ENCODE results near the gene RAB3IL1. TPM values are rescaled to one million over a fixed set of nuclear protein-coding genes. Genes with fewer than 3 reads are reported as not detected.
A peak's percentile ranks its signal among the peaks of the same experiment; 100 is the strongest.

Gene RAB3IL1
- total and polyA plus RNA-seq, 2 of the 13 experiments (the other 11 are each of a cell fraction or from before 2014, with no cell fraction given), result 1.2 to 2.0 TPM

DNA sequence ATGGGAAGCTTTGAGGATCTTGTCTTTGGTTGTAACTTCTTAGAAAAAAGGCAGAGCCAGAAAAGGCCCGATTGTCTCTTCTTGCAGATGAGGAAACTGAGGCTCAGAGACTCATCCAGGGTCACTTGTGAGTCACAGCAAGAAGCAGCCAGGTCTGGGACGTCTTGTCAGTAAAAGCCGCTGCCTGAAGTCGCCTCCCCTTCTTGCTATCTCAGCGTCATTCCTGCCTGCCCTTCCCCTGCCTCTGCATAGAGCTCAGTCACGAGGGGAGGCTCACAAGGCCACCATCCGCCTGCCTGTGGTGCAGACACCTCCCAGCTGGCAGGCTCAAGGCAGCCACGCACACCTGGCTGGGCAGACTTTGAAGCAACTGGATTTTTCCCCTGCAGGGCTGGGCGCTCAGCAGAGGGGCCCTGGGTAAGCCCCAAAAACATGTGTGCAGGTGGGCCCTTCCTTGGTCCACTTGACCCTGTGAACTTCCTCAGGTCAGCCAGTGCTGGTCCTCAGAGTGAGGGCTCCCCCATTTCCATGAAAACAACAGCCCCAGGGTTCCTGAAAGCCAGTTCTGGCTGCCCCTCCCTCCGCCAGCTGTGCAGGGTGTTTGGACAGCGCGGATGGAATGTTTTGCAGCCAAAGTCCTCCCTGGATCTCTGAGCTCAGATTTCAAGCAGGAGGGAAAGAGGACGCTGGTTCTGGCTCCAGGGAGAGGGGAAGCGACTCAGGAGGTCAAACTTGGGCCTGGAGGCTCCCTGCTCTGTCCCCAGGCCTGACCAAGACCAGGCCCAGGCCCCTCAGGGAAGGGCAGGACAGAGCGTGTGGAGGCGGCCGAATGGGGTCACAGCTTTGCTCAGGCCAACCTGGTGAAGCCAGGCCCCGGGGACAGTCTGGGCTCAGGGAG lies 6.0 kb upstream of the RAB3IL1 start (continued):
- TF ChIP-seq, protein P1, sequence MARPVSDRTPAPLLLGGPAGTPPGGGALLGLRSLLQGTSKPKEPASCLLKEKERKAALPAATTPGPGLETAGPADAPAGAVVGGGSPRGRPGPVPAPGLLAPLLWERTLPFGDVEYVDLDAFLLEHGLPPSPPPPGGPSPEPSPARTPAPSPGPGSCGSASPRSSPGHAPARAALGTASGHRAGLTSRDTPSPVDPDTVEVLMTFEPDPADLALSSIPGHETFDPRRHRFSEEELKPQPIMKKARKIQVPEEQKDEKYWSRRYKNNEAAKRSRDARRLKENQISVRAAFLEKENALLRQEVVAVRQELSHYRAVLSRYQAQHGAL (CRISPR knock-in tag; IDR thresholded peaks at IDR 0.05; ENCODE audit: not compliant biosample characterization), result no peak
- TF ChIP-seq, protein P2, sequence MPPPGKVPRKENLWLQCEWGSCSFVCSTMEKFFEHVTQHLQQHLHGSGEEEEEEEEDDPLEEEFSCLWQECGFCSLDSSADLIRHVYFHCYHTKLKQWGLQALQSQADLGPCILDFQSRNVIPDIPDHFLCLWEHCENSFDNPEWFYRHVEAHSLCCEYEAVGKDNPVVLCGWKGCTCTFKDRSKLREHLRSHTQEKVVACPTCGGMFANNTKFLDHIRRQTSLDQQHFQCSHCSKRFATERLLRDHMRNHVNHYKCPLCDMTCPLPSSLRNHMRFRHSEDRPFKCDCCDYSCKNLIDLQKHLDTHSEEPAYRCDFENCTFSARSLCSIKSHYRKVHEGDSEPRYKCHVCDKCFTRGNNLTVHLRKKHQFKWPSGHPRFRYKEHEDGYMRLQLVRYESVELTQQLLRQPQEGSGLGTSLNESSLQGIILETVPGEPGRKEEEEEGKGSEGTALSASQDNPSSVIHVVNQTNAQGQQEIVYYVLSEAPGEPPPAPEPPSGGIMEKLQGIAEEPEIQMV (CRISPR knock-in tag; IDR thresholded peaks at IDR 0.05; ENCODE audit: low read depth), result peak; percentile 71; the same call in 1 of the 2 replicates
- TF ChIP-seq ZNF329 (CRISPR knock-in tag; IDR thresholded peaks at IDR 0.05; ENCODE audit: low read depth) (0 out of 2 replicates have a peak, but pooled peaks have one; percentile 20), ZNF678 (CRISPR knock-in tag; IDR thresholded peaks at IDR 0.05) (no peak), PHF20 (CRISPR knock-in tag; IDR thresholded peaks at IDR 0.05) (peak; percentile 55; the same call in 1 of the 2 replicates), PRMT3 (CRISPR knock-in tag; IDR thresholded peaks at IDR 0.05; ENCODE audit: borderline replicate concordance, low read depth) (no peak), ASH2L (IDR thresholded peaks at IDR 0.05; ENCODE audit: insufficient read length, low read depth, low read length) (peak; percentile 85), ZNF615 (CRISPR knock-in tag; IDR thresholded peaks at IDR 0.05; ENCODE audit: borderline replicate concordance) (peak; percentile 72; the same call in 1 of the 2 replicates), EED (CRISPR knock-in tag; IDR thresholded peaks at IDR 0.05) (no peak), ELF3 (CRISPR knock-in tag; IDR thresholded peaks at IDR 0.05) (0 out of 2 replicates have a peak, but pooled peaks have one; percentile 7), HIVEP1 (CRISPR knock-in tag; IDR thresholded peaks at IDR 0.05) (peak; percentile 75; the same call in 1 of the 2 replicates), ATF7 (IDR thresholded peaks at IDR 0.05) (no peak), ATF7 (CRISPR knock-in tag; IDR thresholded peaks at IDR 0.05) (0 out of 2 replicates have a peak, but pooled peaks have one; percentile 62)
- TF ChIP-seq, protein P3, sequence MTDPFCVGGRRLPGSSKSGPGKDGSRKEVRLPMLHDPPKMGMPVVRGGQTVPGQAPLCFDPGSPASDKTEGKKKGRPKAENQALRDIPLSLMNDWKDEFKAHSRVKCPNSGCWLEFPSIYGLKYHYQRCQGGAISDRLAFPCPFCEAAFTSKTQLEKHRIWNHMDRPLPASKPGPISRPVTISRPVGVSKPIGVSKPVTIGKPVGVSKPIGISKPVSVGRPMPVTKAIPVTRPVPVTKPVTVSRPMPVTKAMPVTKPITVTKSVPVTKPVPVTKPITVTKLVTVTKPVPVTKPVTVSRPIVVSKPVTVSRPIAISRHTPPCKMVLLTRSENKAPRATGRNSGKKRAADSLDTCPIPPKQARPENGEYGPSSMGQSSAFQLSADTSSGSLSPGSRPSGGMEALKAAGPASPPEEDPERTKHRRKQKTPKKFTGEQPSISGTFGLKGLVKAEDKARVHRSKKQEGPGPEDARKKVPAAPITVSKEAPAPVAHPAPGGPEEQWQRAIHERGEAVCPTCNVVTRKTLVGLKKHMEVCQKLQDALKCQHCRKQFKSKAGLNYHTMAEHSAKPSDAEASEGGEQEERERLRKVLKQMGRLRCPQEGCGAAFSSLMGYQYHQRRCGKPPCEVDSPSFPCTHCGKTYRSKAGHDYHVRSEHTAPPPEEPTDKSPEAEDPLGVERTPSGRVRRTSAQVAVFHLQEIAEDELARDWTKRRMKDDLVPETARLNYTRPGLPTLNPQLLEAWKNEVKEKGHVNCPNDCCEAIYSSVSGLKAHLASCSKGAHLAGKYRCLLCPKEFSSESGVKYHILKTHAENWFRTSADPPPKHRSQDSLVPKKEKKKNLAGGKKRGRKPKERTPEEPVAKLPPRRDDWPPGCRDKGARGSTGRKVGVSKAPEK (CRISPR knock-in tag; IDR thresholded peaks at IDR 0.05; ENCODE audit: borderline replicate concordance), result peak; percentile 87; the same call in 1 of the 2 replicates
- TF ChIP-seq, protein P4, sequence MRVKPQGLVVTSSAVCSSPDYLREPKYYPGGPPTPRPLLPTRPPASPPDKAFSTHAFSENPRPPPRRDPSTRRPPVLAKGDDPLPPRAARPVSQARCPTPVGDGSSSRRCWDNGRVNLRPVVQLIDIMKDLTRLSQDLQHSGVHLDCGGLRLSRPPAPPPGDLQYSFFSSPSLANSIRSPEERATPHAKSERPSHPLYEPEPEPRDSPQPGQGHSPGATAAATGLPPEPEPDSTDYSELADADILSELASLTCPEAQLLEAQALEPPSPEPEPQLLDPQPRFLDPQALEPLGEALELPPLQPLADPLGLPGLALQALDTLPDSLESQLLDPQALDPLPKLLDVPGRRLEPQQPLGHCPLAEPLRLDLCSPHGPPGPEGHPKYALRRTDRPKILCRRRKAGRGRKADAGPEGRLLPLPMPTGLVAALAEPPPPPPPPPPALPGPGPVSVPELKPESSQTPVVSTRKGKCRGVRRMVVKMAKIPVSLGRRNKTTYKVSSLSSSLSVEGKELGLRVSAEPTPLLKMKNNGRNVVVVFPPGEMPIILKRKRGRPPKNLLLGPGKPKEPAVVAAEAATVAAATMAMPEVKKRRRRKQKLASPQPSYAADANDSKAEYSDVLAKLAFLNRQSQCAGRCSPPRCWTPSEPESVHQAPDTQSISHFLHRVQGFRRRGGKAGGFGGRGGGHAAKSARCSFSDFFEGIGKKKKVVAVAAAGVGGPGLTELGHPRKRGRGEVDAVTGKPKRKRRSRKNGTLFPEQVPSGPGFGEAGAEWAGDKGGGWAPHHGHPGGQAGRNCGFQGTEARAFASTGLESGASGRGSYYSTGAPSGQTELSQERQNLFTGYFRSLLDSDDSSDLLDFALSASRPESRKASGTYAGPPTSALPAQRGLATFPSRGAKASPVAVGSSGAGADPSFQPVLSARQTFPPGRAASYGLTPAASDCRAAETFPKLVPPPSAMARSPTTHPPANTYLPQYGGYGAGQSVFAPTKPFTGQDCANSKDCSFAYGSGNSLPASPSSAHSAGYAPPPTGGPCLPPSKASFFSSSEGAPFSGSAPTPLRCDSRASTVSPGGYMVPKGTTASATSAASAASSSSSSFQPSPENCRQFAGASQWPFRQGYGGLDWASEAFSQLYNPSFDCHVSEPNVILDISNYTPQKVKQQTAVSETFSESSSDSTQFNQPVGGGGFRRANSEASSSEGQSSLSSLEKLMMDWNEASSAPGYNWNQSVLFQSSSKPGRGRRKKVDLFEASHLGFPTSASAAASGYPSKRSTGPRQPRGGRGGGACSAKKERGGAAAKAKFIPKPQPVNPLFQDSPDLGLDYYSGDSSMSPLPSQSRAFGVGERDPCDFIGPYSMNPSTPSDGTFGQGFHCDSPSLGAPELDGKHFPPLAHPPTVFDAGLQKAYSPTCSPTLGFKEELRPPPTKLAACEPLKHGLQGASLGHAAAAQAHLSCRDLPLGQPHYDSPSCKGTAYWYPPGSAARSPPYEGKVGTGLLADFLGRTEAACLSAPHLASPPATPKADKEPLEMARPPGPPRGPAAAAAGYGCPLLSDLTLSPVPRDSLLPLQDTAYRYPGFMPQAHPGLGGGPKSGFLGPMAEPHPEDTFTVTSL (CRISPR knock-in tag; IDR thresholded peaks at IDR 0.05; ENCODE audit: borderline replicate concordance), result peak; percentile 66; the same call in 1 of the 2 replicates
